Endodermal cell (in vitro differentiated cells): ENCODE results near the gene COX15. TPM values are rescaled to one million over a fixed set of nuclear protein-coding genes. Genes with fewer than 3 reads are reported as not detected.

Source experiments
- DNase-seq: peaks from one replicate; pipeline ENCODE4 v3.0.0-alpha.2; 2017
- H3K27ac ChIP-seq: 2 replicates; pipeline ENCODE4 v1.5.1; 2013; ENCODE audit warnings: mild to moderate bottlenecking, low read depth, low read length, moderate library complexity
- H3K27me3 ChIP-seq: 2 replicates; pipeline ENCODE4 v1.6.1; 2013; ENCODE audit warnings: mild to moderate bottlenecking, low read length, moderate library complexity; ENCODE audit not compliant: insufficient read depth, control insufficient read depth, poor library complexity, severe bottlenecking
- H3K36me3 ChIP-seq: 2 replicates; pipeline ENCODE4 v1.7.0; 2013; ENCODE audit warnings: mild to moderate bottlenecking, low read length, moderate library complexity; ENCODE audit not compliant: control insufficient read depth, insufficient read depth
- H3K4me1 ChIP-seq: one replicate; pipeline ENCODE4 v1.7.0; 2013; ENCODE audit warnings: low read length; ENCODE audit not compliant: control insufficient read depth, insufficient read depth
- H3K4me3 ChIP-seq: 2 replicates; pipeline ENCODE4 v1.5.1; 2013; ENCODE audit warnings: mild to moderate bottlenecking, low read length, moderate library complexity
- H3K9ac ChIP-seq: 2 replicates; pipeline ENCODE4 v1.6.1; 2013; ENCODE audit warnings: mild to moderate bottlenecking, low read length, moderate library complexity; ENCODE audit not compliant: poor library complexity, severe bottlenecking; ENCODE audit errors: extremely low read depth
- H3K9me3 ChIP-seq: 2 replicates; pipeline ENCODE4 v1.6.1; 2013; ENCODE audit warnings: mild to moderate bottlenecking, low read length, moderate library complexity; ENCODE audit not compliant: control insufficient read depth
- H3K27ac Mint-ChIP-seq: 2 replicates; pipeline ENCODE4 v1.8.0; 2020; ENCODE audit warnings: mixed read lengths
- H3K27me3 Mint-ChIP-seq: 2 replicates; pipeline ENCODE4 v1.8.0; 2021; ENCODE audit warnings: mild to moderate bottlenecking, mixed read lengths; ENCODE audit not compliant: insufficient read depth
- H3K36me3 Mint-ChIP-seq: 2 replicates; pipeline ENCODE4 v1.8.0; 2020; ENCODE audit warnings: low read depth, mixed read lengths
- H3K4me1 Mint-ChIP-seq: 2 replicates; pipeline ENCODE4 v1.8.0; 2020; ENCODE audit warnings: mixed read lengths
- H3K4me3 Mint-ChIP-seq: 2 replicates; pipeline ENCODE4 v1.8.0; 2020; ENCODE audit warnings: mild to moderate bottlenecking, moderate library complexity, mixed read lengths
- H3K9me3 Mint-ChIP-seq: 2 replicates; pipeline ENCODE4 v1.8.0; 2020; ENCODE audit warnings: mild to moderate bottlenecking, mixed read lengths
- CTCF ChIP-seq: fragments of 200-600 bp; sonication (generic); conservative IDR thresholded peaks from 2 replicates; pipeline ENCODE4 v1.5.0; 2021; ENCODE audit warnings: antibody characterized with exemption, mild to moderate bottlenecking
- WGBS, 2 experiments: methylation state at CpG; one replicate each; pipeline versions ENCODE4 v1.1.5 to v1.1.7; 2013; ENCODE audit warnings: missing lambda C conversion rate in 2 of 2, mixed read lengths in 1 of 2; ENCODE audit not compliant: insufficient coverage in 1 of 2, insufficient read length in 1 of 2; 5-methylcytosine and 5-hydroxymethylcytosine counted together
- total RNA-seq, 2 donors: library from RNA; stranded (reverse); fragmentation: NEBNext Ultra II Directional in 1 of 2; extraction: Animal tissue kit (Norgen Biotek cat#: 25700) in 1 of 2; gene quantifications; 2 replicates in 1 of 2; 3 replicates in 1 of 2; pipeline ENCODE4 v1.2.1, GENCODE V29; 2021

COX15 gene
- total RNA-seq, 2 donors from 2014 or later, result 39.0 to 42.6 TPM

DNA sequence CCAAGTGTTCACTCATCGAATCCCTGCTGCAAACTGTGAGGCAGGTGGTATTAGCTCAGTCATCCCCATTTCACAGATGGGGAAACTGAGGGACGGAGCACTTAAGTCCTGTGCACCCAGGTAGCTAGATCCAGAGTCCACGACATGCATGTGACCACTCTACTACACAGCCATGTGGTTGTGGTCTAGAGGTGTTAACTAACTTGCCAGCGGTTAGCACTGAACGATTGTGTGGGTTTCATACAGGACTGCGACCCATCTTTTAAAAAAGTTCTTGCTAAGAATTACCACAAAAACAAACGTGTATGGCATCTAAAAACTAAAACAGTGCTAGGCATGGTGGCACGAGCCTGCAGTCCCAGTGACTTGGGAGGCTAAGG, 34.4 kb upstream of the COX15 start:
- H3K27ac Mint-ChIP-seq, result no peak overlapping the region
- no peak overlapping the region for H3K4me3 ChIP-seq
- H3K4me1 ChIP-seq, result peaks cover 5% of the 10 kb centered on the region
- H3K27me3 ChIP-seq, result no peaks in the 10 kb centered on the region
- no peaks in the 10 kb centered on the region for H3K27me3 Mint-ChIP-seq
- H3K9ac ChIP-seq, result no peak overlapping the region
- H3K9me3 Mint-ChIP-seq, result no peaks in the 10 kb centered on the region
- TF ChIP-seq CTCF, result no peak
- H3K4me3 Mint-ChIP-seq, result no peak overlapping the region
- 77 to 78% methylated on average over 5 to 8 of the region's 8 CpGs for WGBS, 2 experiments
- no peaks in the 10 kb centered on the region for H3K36me3 ChIP-seq
- no peak overlapping the region for H3K27ac ChIP-seq
- H3K36me3 Mint-ChIP-seq, result peaks cover 2% of the 10 kb centered on the region
- H3K4me1 Mint-ChIP-seq, result peaks cover 5% of the 10 kb centered on the region
- peaks cover 9% of the 10 kb centered on the region for H3K9me3 ChIP-seq
- no peak for DNase-seq

DNA sequence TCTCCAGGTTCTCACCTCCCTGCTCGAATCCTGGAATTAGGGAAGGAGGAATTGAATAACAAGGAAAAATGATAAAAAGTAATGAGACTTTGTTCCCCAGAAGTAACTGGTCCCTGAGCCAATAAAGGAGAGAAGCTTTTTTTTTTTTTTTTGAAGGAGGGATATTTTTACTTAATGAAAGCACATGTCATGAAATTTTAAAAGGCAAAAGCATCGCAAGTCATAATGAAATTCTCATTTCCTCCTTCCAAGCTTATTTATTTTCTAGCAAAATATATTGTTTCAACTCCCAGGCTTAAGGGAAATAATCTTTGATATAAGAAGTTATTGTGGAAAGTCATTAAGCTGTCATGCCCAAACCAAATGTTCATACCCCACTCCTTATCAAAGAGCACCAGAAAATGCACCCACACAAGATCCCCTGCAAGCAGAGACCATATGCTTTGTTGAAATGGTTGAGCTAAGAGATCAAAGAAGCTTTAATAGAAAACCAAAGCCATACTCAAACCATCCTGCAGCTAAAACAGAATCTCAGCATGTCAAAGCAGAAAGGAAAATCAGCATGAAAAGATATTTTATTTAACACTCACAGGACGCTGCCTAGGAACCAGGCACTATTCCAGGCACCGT, 33.9 kb upstream of the COX15 start:
- H3K4me3 Mint-ChIP-seq, result no peak overlapping the region
- no peak overlapping the region for H3K9ac ChIP-seq
- peaks cover 4% of the 10 kb centered on the region for H3K4me1 Mint-ChIP-seq
- TF ChIP-seq CTCF, result no peak
- no peak overlapping the region for H3K27ac ChIP-seq
- no peak for DNase-seq
- no peak overlapping the region for H3K27ac Mint-ChIP-seq
- no peaks in the 10 kb centered on the region for H3K9me3 Mint-ChIP-seq
- peaks cover 9% of the 10 kb centered on the region for H3K9me3 ChIP-seq
- WGBS, 2 experiments, result 89 to 94% methylated on average over 2 to 4 of the region's 4 CpGs
- peaks cover 7% of the 10 kb centered on the region for H3K36me3 Mint-ChIP-seq
- H3K4me3 ChIP-seq, result no peak overlapping the region
- H3K4me1 ChIP-seq, result peaks cover 4% of the 10 kb centered on the region
- no peaks in the 10 kb centered on the region for H3K27me3 Mint-ChIP-seq
- no peaks in the 10 kb centered on the region for H3K36me3 ChIP-seq
- H3K27me3 ChIP-seq, result no peaks in the 10 kb centered on the region

- Mint-ChIP-seq H3K27ac (no peak overlapping the region), H3K4me3 (no peak overlapping the region), H3K27me3 (no peaks in the 10 kb centered on the region), H3K9me3 (peaks cover 8% of the 10 kb centered on the region), H3K36me3 (peaks cover 44% of the 10 kb centered on the region), H3K4me1 (peaks cover 5% of the 10 kb centered on the region)
- Histone ChIP-seq H3K27me3 (no peaks in the 10 kb centered on the region), H3K4me1 (peaks cover 4% of the 10 kb centered on the region), H3K36me3 (peaks cover 33% of the 10 kb centered on the region), H3K4me3 (no peak overlapping the region), H3K27ac (no peak overlapping the region), H3K9me3 (peaks cover 37% of the 10 kb centered on the region), H3K9ac (no peak overlapping the region)
- no peak for TF ChIP-seq CTCF
- DNase-seq, result no peak
These were observed 29.4 kb upstream of the COX15 start for GRCh38 chr10:99761365-99761764.
